SU-DHL-6 (cell line): ENCODE data around the gene ZNF571.

Experiments
- H2AFZ ChIP-seq: fragments of 200-600 bp; sonication (generic); 2 replicates; pipeline ENCODE4 v1.6.1; 2014; ENCODE audit warnings: low read depth, mild to moderate bottlenecking, moderate library complexity, mixed read lengths, antibody characterized with exemption, low read length; ENCODE audit not compliant: severe bottlenecking
- H3F3A ChIP-seq: fragments of 200-600 bp; shearing (Covaris generic); 2 replicates; pipeline ENCODE4 v1.6.0; 2016; ENCODE audit warnings: antibody characterized with exemption, mild to moderate bottlenecking; ENCODE audit not compliant: insufficient read depth
- H3K27ac ChIP-seq: fragments of 200-600 bp; sonication (generic); 2 replicates; pipeline ENCODE4 v1.5.1; 2016; ENCODE audit warnings: low read depth, mild to moderate bottlenecking, low read length, moderate library complexity, mixed read lengths
- H3K27me3 ChIP-seq: fragments of 200-600 bp; sonication (generic), shearing (Covaris generic); 2 replicates; pipeline ENCODE4 v1.6.0; 2014; ENCODE audit warnings: mild to moderate bottlenecking, low read length
- H3K36me3 ChIP-seq: fragments of 200-600 bp; sonication (generic); 2 replicates; pipeline ENCODE4 v1.6.1; 2014; ENCODE audit warnings: mild to moderate bottlenecking, low read length, mixed read lengths
- H3K4me2 ChIP-seq: fragments of 300-600, 200-600 bp; shearing (Covaris generic), sonication (generic); 2 replicates; pipeline ENCODE4 v1.6.0; 2014; ENCODE audit warnings: low read length, low read depth, mild to moderate bottlenecking; ENCODE audit not compliant: poor library complexity, severe bottlenecking
- H3K4me3 ChIP-seq: fragments of 200-600 bp; sonication (generic); 2 replicates; pipeline ENCODE4 v1.5.1; 2014; ENCODE audit warnings: antibody characterized with exemption, low read length, mild to moderate bottlenecking, mixed read lengths; ENCODE audit not compliant: insufficient read depth, poor library complexity, severe bottlenecking
- H3K79me2 ChIP-seq: fragments of 200-600 bp; sonication (generic); 2 replicates; pipeline ENCODE4 v1.6.1; 2014; ENCODE audit warnings: mild to moderate bottlenecking, low read length, moderate library complexity; ENCODE audit not compliant: insufficient read depth
- H3K9ac ChIP-seq: fragments of 200-600 bp; sonication (generic); 2 replicates; pipeline ENCODE4 v1.7.0; 2014; ENCODE audit warnings: mild to moderate bottlenecking, low read length
- H3K9me2 ChIP-seq: fragments of 200-600 bp; sonication (generic); replicated peaks from 2 replicates; pipeline ENCODE4 v1.6.1; 2014; ENCODE audit warnings: low read length; ENCODE audit not compliant: insufficient read depth
- H3K9me3 ChIP-seq: fragments of 200-600 bp; sonication (generic); 2 replicates; pipeline ENCODE4 v1.6.1; 2014; ENCODE audit warnings: low read length, mixed read lengths; ENCODE audit not compliant: insufficient read depth
- H4K20me1 ChIP-seq: fragments of 200-600 bp; sonication (generic); 2 replicates; pipeline ENCODE4 v1.6.1; 2014; ENCODE audit warnings: low read depth, mild to moderate bottlenecking, antibody characterized with exemption, low read length, moderate library complexity, mixed read lengths
- EZH2phosphoT487 ChIP-seq: fragments of 200-600 bp; sonication (generic), shearing (Covaris generic); conservative IDR thresholded peaks from 2 replicates; pipeline ENCODE4 v1.6.1; 2018; ENCODE audit warnings: mild to moderate bottlenecking, antibody characterized with exemption, low read length, moderate library complexity, mixed read lengths
- TF ChIP-seq, protein P1 (sequence below): fragments of 200-600 bp; sonication (generic); IDR thresholded peaks from one replicate; pipeline ENCODE4 v1.5.1; 2017; ENCODE audit warnings: antibody characterized with exemption, mild to moderate bottlenecking, low read length, moderate library complexity; ENCODE audit not compliant: insufficient read depth, poor library complexity, severe bottlenecking

Gene ZNF571

DNA sequence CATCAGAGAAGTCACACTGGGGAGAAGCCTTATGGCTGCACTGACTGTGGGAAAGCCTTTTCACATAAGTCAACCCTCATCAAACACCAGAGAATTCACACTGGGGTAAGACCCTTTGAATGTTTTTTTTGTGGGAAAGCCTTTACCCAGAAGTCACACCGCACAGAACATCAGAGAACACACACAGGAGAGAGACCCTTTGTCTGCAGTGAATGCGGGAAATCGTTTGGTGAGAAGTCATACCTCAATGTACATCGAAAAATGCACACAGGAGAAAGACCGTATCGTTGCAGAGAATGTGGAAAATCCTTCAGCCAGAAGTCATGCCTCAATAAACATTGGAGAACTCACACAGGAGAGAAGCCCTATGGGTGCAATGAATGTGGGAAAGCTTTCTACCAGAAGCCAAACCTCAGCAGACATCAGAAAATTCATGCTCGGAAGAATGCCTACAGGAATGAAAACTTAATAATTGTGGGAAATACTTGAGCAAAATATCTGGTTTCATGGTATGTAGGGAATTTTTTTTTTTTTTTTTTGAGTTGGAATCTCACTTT is 57.1 kb downstream of the ZNF571 start:
- H3K4me3 ChIP-seq, result no peak overlapping the region
- no peaks in the 10 kb centered on the region for H3K9me2 ChIP-seq
- no peak overlapping the region for H2AFZ ChIP-seq
- no peak overlapping the region for H3K4me2 ChIP-seq
- TF ChIP-seq EZH2phosphoT487, result no peak
- TF ChIP-seq, protein P1, sequence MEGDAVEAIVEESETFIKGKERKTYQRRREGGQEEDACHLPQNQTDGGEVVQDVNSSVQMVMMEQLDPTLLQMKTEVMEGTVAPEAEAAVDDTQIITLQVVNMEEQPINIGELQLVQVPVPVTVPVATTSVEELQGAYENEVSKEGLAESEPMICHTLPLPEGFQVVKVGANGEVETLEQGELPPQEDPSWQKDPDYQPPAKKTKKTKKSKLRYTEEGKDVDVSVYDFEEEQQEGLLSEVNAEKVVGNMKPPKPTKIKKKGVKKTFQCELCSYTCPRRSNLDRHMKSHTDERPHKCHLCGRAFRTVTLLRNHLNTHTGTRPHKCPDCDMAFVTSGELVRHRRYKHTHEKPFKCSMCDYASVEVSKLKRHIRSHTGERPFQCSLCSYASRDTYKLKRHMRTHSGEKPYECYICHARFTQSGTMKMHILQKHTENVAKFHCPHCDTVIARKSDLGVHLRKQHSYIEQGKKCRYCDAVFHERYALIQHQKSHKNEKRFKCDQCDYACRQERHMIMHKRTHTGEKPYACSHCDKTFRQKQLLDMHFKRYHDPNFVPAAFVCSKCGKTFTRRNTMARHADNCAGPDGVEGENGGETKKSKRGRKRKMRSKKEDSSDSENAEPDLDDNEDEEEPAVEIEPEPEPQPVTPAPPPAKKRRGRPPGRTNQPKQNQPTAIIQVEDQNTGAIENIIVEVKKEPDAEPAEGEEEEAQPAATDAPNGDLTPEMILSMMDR, result no peak
- H3K79me2 ChIP-seq, result no peaks in the 10 kb centered on the region
- H3K9ac ChIP-seq, result no peak overlapping the region
- no peaks in the 10 kb centered on the region for H4K20me1 ChIP-seq
- H3K27me3 ChIP-seq, result no peaks in the 10 kb centered on the region
- no peaks in the 10 kb centered on the region; the same call in 1 of the 2 replicates for H3K36me3 ChIP-seq
- H3F3A ChIP-seq, result no peaks in the 10 kb centered on the region
- H3K9me3 ChIP-seq, result peaks cover 36% of the 10 kb centered on the region
- H3K27ac ChIP-seq, result no peak overlapping the region

DNA sequence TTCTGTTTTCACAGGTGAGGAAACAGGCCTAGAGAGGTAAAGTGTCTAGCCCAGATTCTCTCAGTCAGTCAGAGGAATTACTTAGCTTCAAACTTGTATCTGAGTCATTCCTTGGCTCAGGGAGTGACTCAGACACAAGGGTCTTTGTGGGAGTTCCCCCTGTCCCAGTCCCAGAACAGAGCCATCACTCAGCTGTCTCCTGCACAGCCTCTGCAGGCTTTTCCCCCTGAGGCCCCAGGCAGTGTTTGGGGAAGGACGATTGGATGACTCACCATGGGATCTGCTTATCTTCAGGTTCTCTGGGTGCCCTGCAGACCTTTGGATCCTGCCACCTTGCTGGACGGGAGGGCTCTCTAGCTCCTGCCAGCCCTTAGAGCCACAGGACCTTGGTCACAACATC is 74.7 kb downstream of the ZNF571 start:
- Histone ChIP-seq H3K9me3 (no peaks in the 10 kb centered on the region; the same call in 1 of the 2 replicates), H3K4me2 (no peak overlapping the region), H3K27me3 (no peaks in the 10 kb centered on the region), H3K79me2 (no peaks in the 10 kb centered on the region), H3K36me3 (no peaks in the 10 kb centered on the region), H4K20me1 (no peaks in the 10 kb centered on the region), H3K9ac (no peak overlapping the region), H3K9me2 (no peaks in the 10 kb centered on the region), H3K4me3 (no peak overlapping the region), H2AFZ (no peak overlapping the region), H3F3A (no peaks in the 10 kb centered on the region), H3K27ac (no peak overlapping the region)
- TF ChIP-seq, protein P1, result no peak
- no peak for TF ChIP-seq EZH2phosphoT487
